IMR-90 (cell line): ENCODE measurements around the gene PPP1R2. TPM values are rescaled to one million over a fixed set of nuclear protein-coding genes. Genes with fewer than 3 reads are reported as not detected.

Experiments
- ATAC-seq: fragments of 200-7000 bp; cut with Tn5 transposase; 2 replicates; pipeline ENCODE4 v1.9.1; 2020; ENCODE audit warnings: low read depth, mild to moderate bottlenecking, moderate library complexity
- BruUV-seq: library from RNA; stranded (reverse); fragments of 400-500 nt; replicated peaks from 2 replicates; lab custom pipeline; 2021; lab: Mats Ljungman, UMichigan
- CTCF ChIA-PET: fragments of 300-600 bp; formaldehyde crosslinking; extraction: SDS; loops from one replicate; lab custom pipeline; 2021; ENCODE audit warnings: antibody characterized with exemption; lab: Yijun Ruan, JAX
- POLR2A ChIA-PET: fragments of 300-600 bp; sonication (Branson Sonifier 250); formaldehyde crosslinking; loops from one replicate; lab custom pipeline; 2022; ENCODE audit warnings: antibody characterized with exemption; ENCODE audit not compliant: unreplicated experiment; lab: Charles Lee
- DNase-seq: peaks from one replicate; pipeline ENCODE4 v3.0.0; 2013
- H2AFZ ChIP-seq: replicated peaks from 2 replicates; pipeline ENCODE3; 2013; ENCODE audit warnings: low read length, mild to moderate bottlenecking; ENCODE audit not compliant: poor library complexity
- H2AK5ac ChIP-seq: 2 replicates; pipeline ENCODE4 v1.6.1; 2013; ENCODE audit warnings: low read depth, low read length, inconsistent platforms
- H2AK9ac ChIP-seq: replicated peaks from 2 replicates; pipeline ENCODE3; 2013; ENCODE audit warnings: mild to moderate bottlenecking, low read depth, low read length, moderate library complexity; ENCODE audit not compliant: poor library complexity
- H2BK120ac ChIP-seq: 2 replicates; pipeline ENCODE4 v1.6.1; 2013; ENCODE audit warnings: low read depth, low read length, inconsistent platforms
- H2BK15ac ChIP-seq: 3 replicates; pipeline ENCODE4 v1.6.1; 2013; ENCODE audit warnings: low read depth, low read length, inconsistent platforms
- H2BK20ac ChIP-seq: 2 replicates; pipeline ENCODE4 v1.6.1; 2013; ENCODE audit warnings: low read depth, mild to moderate bottlenecking, inconsistent platforms, low read length, moderate library complexity
- H2BK5ac ChIP-seq: 2 replicates; pipeline ENCODE4 v1.6.1; 2013; ENCODE audit warnings: mild to moderate bottlenecking, low read depth, low read length, inconsistent platforms; ENCODE audit not compliant: poor library complexity, severe bottlenecking
- H3K14ac ChIP-seq: replicated peaks from 2 replicates; pipeline ENCODE4 v1.6.1; 2013; ENCODE audit warnings: low read depth, low read length, inconsistent platforms
- H3K18ac ChIP-seq: 2 replicates; pipeline ENCODE4 v1.6.1; 2013; ENCODE audit warnings: low read depth, low read length, control low read depth
- H3K23ac ChIP-seq: 2 replicates; pipeline ENCODE4 v1.6.1; 2013; ENCODE audit warnings: low read depth, low read length, inconsistent platforms
- H3K27ac ChIP-seq: 2 replicates; pipeline ENCODE4 v1.5.1; 2013; ENCODE audit warnings: mild to moderate bottlenecking, control low read depth, low read length; ENCODE audit not compliant: insufficient read depth
- H3K27me3 ChIP-seq: 2 replicates; pipeline ENCODE4 v1.6.1; 2013; ENCODE audit warnings: low read length; ENCODE audit not compliant: control insufficient read depth, insufficient read depth
- H3K36me3 ChIP-seq: 2 replicates; pipeline ENCODE4 v1.6.1; 2013; ENCODE audit warnings: low read length, mixed read lengths; ENCODE audit not compliant: control insufficient read depth, insufficient read depth
- H3K4ac ChIP-seq: 2 replicates; pipeline ENCODE4 v1.6.1; 2013; ENCODE audit warnings: low read depth, low read length, inconsistent platforms
- H3K4me1 ChIP-seq: 2 replicates; pipeline ENCODE4 v1.6.1; 2013; ENCODE audit warnings: low read length, mixed read lengths; ENCODE audit not compliant: control insufficient read depth, insufficient read depth
- H3K4me2 ChIP-seq: 2 replicates; pipeline ENCODE4 v1.6.1; 2013; ENCODE audit warnings: low read depth, mild to moderate bottlenecking, control low read depth, low read length, moderate library complexity
- H3K4me3 ChIP-seq: 2 replicates; pipeline ENCODE4 v1.5.1; 2013; ENCODE audit warnings: low read depth, mild to moderate bottlenecking, control low read depth, low read length, moderate library complexity; ENCODE audit not compliant: insufficient read depth
- H3K56ac ChIP-seq: 2 replicates; pipeline ENCODE4 v1.6.1; 2013; ENCODE audit warnings: low read length, inconsistent platforms; ENCODE audit not compliant: insufficient read depth; ENCODE audit errors: extremely low read depth
- H3K79me1 ChIP-seq, 2 experiments: 2 replicates each; pipeline ENCODE4 v1.6.1; 2013; ENCODE audit warnings: low read length in 2 of 2, inconsistent platforms in 1 of 2, low read depth in 1 of 2
- H3K9ac ChIP-seq: 2 replicates; pipeline ENCODE4 v1.6.1; 2013; ENCODE audit warnings: low read depth, low read length, control low read depth
- H3K9me1 ChIP-seq: 2 replicates; pipeline ENCODE4 v1.6.1; 2013; ENCODE audit warnings: low read length, inconsistent platforms; ENCODE audit not compliant: insufficient read depth
- H3K9me3 ChIP-seq: 2 replicates; pipeline ENCODE4 v1.6.1; 2013; ENCODE audit warnings: low read length; ENCODE audit not compliant: control insufficient read depth, insufficient read depth
- H4K20me1 ChIP-seq: 2 replicates; pipeline ENCODE4 v1.6.1; 2013; ENCODE audit warnings: low read length, inconsistent platforms; ENCODE audit not compliant: insufficient read depth
- H4K5ac ChIP-seq: 2 replicates; pipeline ENCODE4 v1.6.1; 2013; ENCODE audit warnings: mild to moderate bottlenecking, low read depth, low read length, control low read depth
- H4K8ac ChIP-seq, 2 experiments: 2 replicates each; pipeline ENCODE4 v1.6.1; 2013; ENCODE audit warnings: low read depth in 2 of 2, low read length in 2 of 2, control low read depth in 1 of 2, inconsistent platforms in 1 of 2
- H4K91ac ChIP-seq: 2 replicates; pipeline ENCODE4 v1.6.1; 2013; ENCODE audit warnings: low read depth, low read length, inconsistent platforms; ENCODE audit not compliant: insufficient read depth
- CTCF ChIP-seq: conservative IDR thresholded peaks from 2 replicates; pipeline ENCODE4 v1.5.1; 2012; ENCODE audit warnings: mild to moderate bottlenecking, low read depth, low read length, improper control_type of control experiment
- RAD21 ChIP-seq: IDR thresholded peaks from 2 replicates; pipeline ENCODE4 v1.6.1; 2012; ENCODE audit warnings: low read length, improper control_type of control experiment
- SMC3 ChIP-seq: fragments of 150-350 bp; IDR thresholded peaks from 2 replicates; pipeline ENCODE4 v1.6.1; 2016; ENCODE audit warnings: low read depth, mild to moderate bottlenecking, antibody characterized with exemption, low read length, moderate library complexity
- USF2 ChIP-seq: fragments of 150-350 bp; IDR thresholded peaks from 2 replicates; pipeline ENCODE4 v1.6.1; 2017; ENCODE audit warnings: mild to moderate bottlenecking, antibody characterized with exemption, low read length, low read depth
- WGBS, 2 experiments: methylation state at CpG; one replicate each; pipeline versions ENCODE4 v1.1.5 to v1.1.7; 2013; ENCODE audit warnings: missing lambda C conversion rate in 2 of 2; ENCODE audit not compliant: insufficient read length in 1 of 2; ENCODE audit errors: extremely low coverage in 2 of 2; 5-methylcytosine and 5-hydroxymethylcytosine counted together
- dilution Hi-C: fragments of 300-500 bp; cut with HindIII; formaldehyde crosslinking; loops from one replicate; pipeline ENCODE4 v1.14.3; 2018; ENCODE audit warnings: low sequenced_read_pairs; ENCODE audit not compliant: unreplicated experiment
- in situ Hi-C: fragments of 300-500 bp; cut with MboI; formaldehyde crosslinking; loops from 3 replicates; pipeline ENCODE4 v1.14.3; 2019; ENCODE audit warnings: low sequenced_read_pairs, inconsistent platforms, mixed read lengths
- intact Hi-C: fragments of 100-400 bp; cut with micrococcal nuclease; formaldehyde crosslinking; loops from 2 replicates; pipeline ENCODE4 v1.10.0; 2022
- polyA plus RNA-seq, 3 experiments: library from polyadenylated mRNA; depleted of rRNA; stranded (reverse); fragments of >200 nt; gene quantifications; 2 replicates each; pipeline ENCODE4 v1.2.3, GENCODE V29; 2012; ENCODE audit warnings: low replicate concordance in 1 of 3
- total RNA-seq: library from RNA; depleted of rRNA; stranded (reverse); fragments of >200 nt; gene quantifications from 2 replicates; pipeline ENCODE4 v1.2.3, GENCODE V29; 2012

The PPP1R2 gene
- total and polyA plus RNA-seq, 2 of the 4 experiments (the other 2 are of a cell fraction) = 9.2 to 36.0 TPM

- no peak for TF ChIP-seq RAD21
Observed at GRCh38 chr3:195524171-195524896, 18.8 kb downstream of the PPP1R2 start (continued).

DNA sequence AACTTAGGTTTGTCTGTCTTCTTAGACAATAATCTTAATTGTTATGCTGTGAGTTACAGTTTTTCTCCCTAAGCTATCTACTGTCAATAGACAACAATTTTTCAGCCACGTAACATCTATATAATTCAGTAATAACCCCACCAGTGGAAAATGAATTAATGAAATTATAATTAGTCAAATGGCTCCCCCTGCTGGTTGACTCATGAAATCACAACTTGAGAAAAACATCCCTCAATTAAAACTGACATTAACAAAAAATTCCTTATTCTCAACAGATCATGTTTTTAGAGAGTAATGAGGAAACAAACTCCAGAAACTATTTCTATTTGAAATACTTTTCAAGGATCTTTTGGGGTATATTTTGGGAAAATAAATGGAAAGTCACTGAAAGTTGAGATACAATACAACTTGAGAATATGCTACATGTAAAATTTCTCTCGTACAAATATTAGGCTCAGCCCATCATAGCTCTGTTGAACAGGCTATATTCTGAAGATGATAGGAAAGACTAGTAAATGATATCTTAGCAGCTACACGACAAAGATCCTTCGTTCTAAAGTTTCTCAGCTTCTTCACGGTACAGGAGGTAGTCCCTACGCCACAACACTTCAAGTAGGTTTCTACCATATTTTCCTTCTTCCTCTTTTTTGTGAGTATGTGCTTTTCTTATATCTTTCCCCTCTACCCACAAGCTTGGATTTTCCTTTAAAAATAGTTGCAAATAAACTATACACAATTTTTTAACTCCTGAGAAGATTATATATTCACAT, 20.7 kb downstream of the PPP1R2 start:
- Histone ChIP-seq H2BK120ac (no peak overlapping the region), H3K4ac (no peak overlapping the region), H3K14ac (no peak overlapping the region), H3K23ac (no peak overlapping the region), H3K18ac (no peak overlapping the region), H3K9me1 (no peaks in the 10 kb centered on the region), H3K4me1 (no peaks in the 10 kb centered on the region), H4K20me1 (no peaks in the 10 kb centered on the region), H4K91ac (no peak overlapping the region), H3K9ac (no peak overlapping the region), H4K5ac (no peak overlapping the region), H2AK5ac (no peak overlapping the region), H3K4me2 (no peak overlapping the region), H3K79me1 (peaks cover 2 to 3% of the 10 kb centered on the region in 2 experiments; a peak in 3 of 4 replicates), H3K4me3 (no peak overlapping the region), H3K27ac (no peak overlapping the region), H3K56ac (no peak overlapping the region), H2BK20ac (no peak overlapping the region), H2AK9ac (no peak overlapping the region), H3K9me3 (no peaks in the 10 kb centered on the region), H2BK5ac (no peak overlapping the region), H3K36me3 (peaks cover 7% of the 10 kb centered on the region), H3K27me3 (no peaks in the 10 kb centered on the region), H4K8ac (no peak overlapping the region), H2BK15ac (no peak overlapping the region), H2AFZ (no peak overlapping the region)
- dilution Hi-C loops (no loop called here), in situ Hi-C loops (loop anchor here (5.0 to 10.0 kb wide), 2 partner anchors 250 to 848 kb away; partner anchors contain the start of genes LSG1 and XXYLT1), intact Hi-C loops (loop anchor here (1.0 to 2.0 kb wide), 2 partner anchors 251 to 840 kb away; partner anchors contain the start of gene XXYLT1)
- TF ChIP-seq SMC3 = peak; percentile 84
- TF ChIP-seq CTCF = peak; percentile 77
- TF ChIP-seq USF2 = no peak
- peak; percentile 73 for TF ChIP-seq RAD21
- ChIA-PET CTCF (interaction anchor here (0.6 to 2.8 kb wide), 3 partner anchors 11 to 252 kb away, joined by 3 to 23 read pairs (median 3); partner anchors contain the start of gene XXYLT1), POLR2A (no interaction called here)
- no CpG with 5 or more reads among the region's 6 CpGs for WGBS, 2 experiments
- no TSS peak for BruUV-seq
- ATAC-seq (peak; percentile 59), DNase-seq (peak; percentile 35)
